ENCODE measurements around the gene MYF5. TPM values are rescaled to one million over a fixed set of nuclear protein-coding genes. Genes with fewer than 3 reads are reported as not detected.

MYF5 gene
- total and polyA plus RNA-seq, 9 of the 15 experiments (the other 6 are each of a cell fraction or from before 2014, with no cell fraction given) = not detected

DNA sequence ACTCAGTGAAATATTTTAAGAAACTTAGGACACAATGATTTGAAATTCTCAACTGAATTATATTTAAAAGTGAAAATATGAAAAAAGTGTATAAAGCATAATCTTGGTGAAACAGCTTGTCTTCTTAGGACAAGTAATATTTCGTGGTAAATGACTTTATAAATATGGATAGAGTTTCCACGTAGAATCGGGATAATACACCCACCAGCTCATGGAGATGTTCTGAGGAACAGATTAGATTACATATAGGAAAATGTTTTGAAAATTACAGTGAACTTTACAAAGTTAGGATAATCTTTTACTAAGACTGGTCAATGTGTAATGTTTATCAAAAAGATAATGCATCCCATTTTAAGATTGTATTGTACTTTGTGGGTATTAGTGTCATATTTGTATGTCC is 34.9 kb upstream of the MYF5 start (continued):
- TF ChIP-seq, protein P1, sequence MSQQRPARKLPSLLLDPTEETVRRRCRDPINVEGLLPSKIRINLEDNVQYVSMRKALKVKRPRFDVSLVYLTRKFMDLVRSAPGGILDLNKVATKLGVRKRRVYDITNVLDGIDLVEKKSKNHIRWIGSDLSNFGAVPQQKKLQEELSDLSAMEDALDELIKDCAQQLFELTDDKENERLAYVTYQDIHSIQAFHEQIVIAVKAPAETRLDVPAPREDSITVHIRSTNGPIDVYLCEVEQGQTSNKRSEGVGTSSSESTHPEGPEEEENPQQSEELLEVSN (IDR thresholded peaks at IDR 0.05; ENCODE audit: borderline replicate concordance in 1 of 2, extremely low read depth in 1 of 2, insufficient read depth in 1 of 2, insufficient read length in 1 of 2, low read depth in 1 of 2, low read length in 1 of 2, poor library complexity in 1 of 2, severe bottlenecking in 1 of 2) = no peak

DNA sequence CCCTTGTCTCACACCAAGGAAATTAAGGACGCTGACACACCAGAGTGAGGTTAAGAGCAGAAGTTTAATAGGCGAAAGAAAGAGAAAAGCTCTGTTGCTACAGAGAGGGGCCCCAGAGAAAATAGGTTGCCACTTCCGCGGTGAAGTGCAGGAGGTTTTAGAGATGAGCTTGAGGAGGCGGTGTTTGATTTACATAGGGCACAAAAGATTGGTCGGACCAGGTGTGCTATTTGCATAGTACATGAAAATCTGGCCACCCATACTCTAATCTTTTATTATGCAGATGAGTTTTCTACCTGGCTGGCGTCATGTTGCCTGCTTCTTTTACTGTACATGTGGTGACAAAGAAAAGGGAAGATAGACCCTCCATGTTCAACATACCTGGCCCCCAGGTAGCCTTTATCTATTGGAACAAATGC is 32.6 kb upstream of the MYF5 start:
- POLR2A ChIA-PET = no interaction called here
- ATAC-seq (no peak), FAIRE-seq (no peak), DNase-seq (ENCODE audit: extremely low read depth in 1 of 4, low spot score in 3 of 4) (no peak)
- Histone ChIP-seq H3K9me1 (ENCODE audit: control insufficient read depth, insufficient read depth, low read length) (no peaks in the 10 kb centered on the region), H4K20me1 (replicated peaks; ENCODE audit: control insufficient read depth, insufficient read depth, low read length) (no peaks in the 10 kb centered on the region), H3K79me2 (ENCODE audit: control insufficient read depth, insufficient read depth, low read length) (no peaks in the 10 kb centered on the region), H3K27ac (ENCODE audit: extremely low read depth, low read depth, low read length) (no peak overlapping the region), H3K36me3 (ENCODE audit: control insufficient read depth, insufficient read depth, low read length) (no peaks in the 10 kb centered on the region), H3K4me3 (no peak overlapping the region), H2AFZ (ENCODE audit: low read depth, low read length) (no peak overlapping the region), H3K4me1 (replicated peaks in 1 of 2; ENCODE audit: control insufficient read depth in 2 of 2, insufficient read depth in 2 of 2, low read length in 2 of 2) (no peaks in the 10 kb centered on the region), H3K4me2 (ENCODE audit: insufficient read depth, low read length) (no peak overlapping the region), H3K9ac (ENCODE audit: insufficient read depth in 1 of 2, low read depth in 2 of 2, low read length in 2 of 2) (no peak overlapping the region), H3K9me3 (replicated peaks; ENCODE audit: control insufficient read depth, insufficient read depth, low read depth, low read length) (no peaks in the 10 kb centered on the region), H3K27me3 (ENCODE audit: control insufficient read depth in 2 of 2, insufficient read depth in 2 of 2, low read length in 2 of 2) (no peaks in the 10 kb centered on the region)
- intact Hi-C loops (cut with micrococcal nuclease) = no loop called here
- WGBS (ENCODE audit: insufficient coverage, low coverage, missing lambda C conversion rate) = 0% methylated on average over 7 of the region's 7 CpGs
- TF ChIP-seq ZNF41 (CRISPR knock-in tag; conservative IDR thresholded peaks at IDR 0.05) (no peak), ZNF311 (CRISPR knock-in tag; IDR thresholded peaks at IDR 0.05) (no peak), ILK (tag; IDR thresholded peaks at IDR 0.05; ENCODE audit: borderline replicate concordance, low read depth) (no peak), PRPF4 (IDR thresholded peaks at IDR 0.05; ENCODE audit: insufficient read depth, low read depth, low read length, poor library complexity, severe bottlenecking) (no peak), SOX6 (IDR thresholded peaks at IDR 0.05) (no peak), CREB1 (IDR thresholded peaks at IDR 0.05) (no peak), CREB1 (CRISPR knock-in tag; IDR thresholded peaks at IDR 0.05) (no peak), ESRRA (IDR thresholded peaks at IDR 0.05; ENCODE audit: borderline replicate concordance, low read depth) (no peak), MTA1 (IDR thresholded peaks at IDR 0.05; ENCODE audit: borderline replicate concordance) (no peak), SRSF7 (optimal IDR thresholded peaks at IDR 0.05; ENCODE audit: low read depth, low read length) (no peak), IFI16 (CRISPR knock-in tag; IDR thresholded peaks at IDR 0.05) (no peak)
- TF ChIP-seq, protein P2, sequence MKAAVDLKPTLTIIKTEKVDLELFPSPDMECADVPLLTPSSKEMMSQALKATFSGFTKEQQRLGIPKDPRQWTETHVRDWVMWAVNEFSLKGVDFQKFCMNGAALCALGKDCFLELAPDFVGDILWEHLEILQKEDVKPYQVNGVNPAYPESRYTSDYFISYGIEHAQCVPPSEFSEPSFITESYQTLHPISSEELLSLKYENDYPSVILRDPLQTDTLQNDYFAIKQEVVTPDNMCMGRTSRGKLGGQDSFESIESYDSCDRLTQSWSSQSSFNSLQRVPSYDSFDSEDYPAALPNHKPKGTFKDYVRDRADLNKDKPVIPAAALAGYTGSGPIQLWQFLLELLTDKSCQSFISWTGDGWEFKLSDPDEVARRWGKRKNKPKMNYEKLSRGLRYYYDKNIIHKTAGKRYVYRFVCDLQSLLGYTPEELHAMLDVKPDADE (conservative IDR thresholded peaks at IDR 0.05; ENCODE audit: control insufficient read depth, low read depth, low read length) = no peak
- TF ChIP-seq, protein P3, sequence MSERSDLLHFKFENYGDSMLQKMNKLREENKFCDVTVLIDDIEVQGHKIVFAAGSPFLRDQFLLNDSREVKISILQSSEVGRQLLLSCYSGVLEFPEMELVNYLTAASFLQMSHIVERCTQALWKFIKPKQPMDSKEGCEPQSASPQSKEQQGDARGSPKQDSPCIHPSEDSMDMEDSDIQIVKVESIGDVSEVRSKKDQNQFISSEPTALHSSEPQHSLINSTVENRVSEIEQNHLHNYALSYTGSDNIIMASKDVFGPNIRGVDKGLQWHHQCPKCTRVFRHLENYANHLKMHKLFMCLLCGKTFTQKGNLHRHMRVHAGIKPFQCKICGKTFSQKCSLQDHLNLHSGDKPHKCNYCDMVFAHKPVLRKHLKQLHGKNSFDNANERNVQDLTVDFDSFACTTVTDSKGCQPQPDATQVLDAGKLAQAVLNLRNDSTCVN (CRISPR knock-in tag; IDR thresholded peaks at IDR 0.05) = no peak
- TF ChIP-seq, protein P4, sequence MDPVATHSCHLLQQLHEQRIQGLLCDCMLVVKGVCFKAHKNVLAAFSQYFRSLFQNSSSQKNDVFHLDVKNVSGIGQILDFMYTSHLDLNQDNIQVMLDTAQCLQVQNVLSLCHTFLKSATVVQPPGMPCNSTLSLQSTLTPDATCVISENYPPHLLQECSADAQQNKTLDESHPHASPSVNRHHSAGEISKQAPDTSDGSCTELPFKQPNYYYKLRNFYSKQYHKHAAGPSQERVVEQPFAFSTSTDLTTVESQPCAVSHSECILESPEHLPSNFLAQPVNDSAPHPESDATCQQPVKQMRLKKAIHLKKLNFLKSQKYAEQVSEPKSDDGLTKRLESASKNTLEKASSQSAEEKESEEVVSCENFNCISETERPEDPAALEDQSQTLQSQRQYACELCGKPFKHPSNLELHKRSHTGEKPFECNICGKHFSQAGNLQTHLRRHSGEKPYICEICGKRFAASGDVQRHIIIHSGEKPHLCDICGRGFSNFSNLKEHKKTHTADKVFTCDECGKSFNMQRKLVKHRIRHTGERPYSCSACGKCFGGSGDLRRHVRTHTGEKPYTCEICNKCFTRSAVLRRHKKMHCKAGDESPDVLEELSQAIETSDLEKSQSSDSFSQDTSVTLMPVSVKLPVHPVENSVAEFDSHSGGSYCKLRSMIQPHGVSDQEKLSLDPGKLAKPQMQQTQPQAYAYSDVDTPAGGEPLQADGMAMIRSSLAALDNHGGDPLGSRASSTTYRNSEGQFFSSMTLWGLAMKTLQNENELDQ (CRISPR knock-in tag; IDR thresholded peaks at IDR 0.05; ENCODE audit: borderline replicate concordance) = no peak
- BruUV-seq (replicated peaks) = no TSS peak
- in situ Hi-C loops (cut with MboI) = no loop called here
- CTCF ChIA-PET (ENCODE audit: low intra/inter-chr PET ratio) = no interaction called here

Data from K562 (cell line).